ENCODE results near the gene REV1.

- TF ChIP-seq CTCF (IDR thresholded peaks at IDR 0.05) (no peak), POLR2A (IDR thresholded peaks at IDR 0.05) (no peak)
Observed at GRCh38 chr2:99484205-99484604, 5.6 kb downstream of the REV1 start.

All from thyroid gland (tissue), 4 donors.